ENCODE data around the gene SULT4A1. TPM values are rescaled to one million over a fixed set of nuclear protein-coding genes. Genes with fewer than 3 reads are reported as not detected.

Gene SULT4A1
- total RNA-seq, 6 donors from 2014 or later, result not detected

GRCh38 chr22:43827003-43827735 lies 35.1 kb downstream of the SULT4A1 start:
- no peak for DNase-seq
- Histone ChIP-seq H3K4me1 (peaks cover 0 to 7% (median 3%) of the 10 kb centered on the region in 4 donors), H3K27ac (peak overlapping the region in 2 of 4 donors; percentile 24 to 42), H3K36me3 (no peaks in the 10 kb centered on the region), H3K27me3 (no peaks in the 10 kb centered on the region), H3K9me3 (no peaks in the 10 kb centered on the region), H3K4me3 (no peak overlapping the region)
- TF ChIP-seq EP300 (IDR thresholded peaks at IDR 0.05) (no peak), CTCF (IDR thresholded peaks at IDR 0.05) (no peak), POLR2AphosphoS5 (IDR thresholded peaks at IDR 0.05) (no peak), POLR2A (IDR thresholded peaks at IDR 0.05) (no peak)
- 64 to 67% methylated on average over 13 of the region's 13 CpGs for WGBS, 2 donors
- ATAC-seq (ENCODE audit: low FRiP score in 2 of 2), result no peak

GRCh38 chr22:43826142-43827002 lies 35.9 kb downstream of the SULT4A1 start:
- DNase-seq, result no peak
- whole genome bisulfite sequencing, 2 donors, result 29 to 40% methylated on average over 13 to 16 of the region's 16 CpGs
- peak in 1 of 6 experiments; percentile 9 for TF ChIP-seq CTCF (IDR thresholded peaks at IDR 0.05)
- TF ChIP-seq POLR2AphosphoS5 (IDR thresholded peaks at IDR 0.05), result peak in 1 of 2 donors; percentile 22
- no peak for TF ChIP-seq EP300 (IDR thresholded peaks at IDR 0.05)
- peaks cover 0 to 7% (median 3%) of the 10 kb centered on the region in 4 donors for H3K4me1 ChIP-seq
- no peaks in the 10 kb centered on the region for H3K27me3 ChIP-seq
- H3K9me3 ChIP-seq, result no peaks in the 10 kb centered on the region
- H3K36me3 ChIP-seq, result no peaks in the 10 kb centered on the region
- peak overlapping the region in 1 of 4 donors; percentile 24 for H3K27ac ChIP-seq
- ATAC-seq (ENCODE audit: low FRiP score in 2 of 2), result peak in 1 of 2 donors; percentile 26
- no peak overlapping the region for H3K4me3 ChIP-seq

GRCh38 chr22:43825651-43826050 lies 36.7 kb downstream of the SULT4A1 start:
- no peaks in the 10 kb centered on the region for H3K27me3 ChIP-seq
- H3K4me3 ChIP-seq, result no peak overlapping the region
- no peak for ATAC-seq (ENCODE audit: low FRiP score in 2 of 2)
- H3K27ac ChIP-seq, result no peak overlapping the region
- H3K9me3 ChIP-seq, result no peaks in the 10 kb centered on the region
- no peaks in the 10 kb centered on the region for H3K36me3 ChIP-seq
- H3K4me1 ChIP-seq, result peaks cover 0 to 7% (median 2%) of the 10 kb centered on the region in 4 donors
- DNase-seq, result no peak
- no peak for TF ChIP-seq CTCF (IDR thresholded peaks at IDR 0.05)
- no peak for TF ChIP-seq POLR2A (IDR thresholded peaks at IDR 0.05)
- TF ChIP-seq POLR2AphosphoS5 (IDR thresholded peaks at IDR 0.05), result no peak
- TF ChIP-seq EP300 (IDR thresholded peaks at IDR 0.05), result no peak
- 79 to 84% methylated on average over 11 of the region's 11 CpGs for WGBS, 2 donors

- TF ChIP-seq CTCF (IDR thresholded peaks at IDR 0.05) (no peak), POLR2AphosphoS5 (IDR thresholded peaks at IDR 0.05) (no peak), EP300 (IDR thresholded peaks at IDR 0.05) (no peak), POLR2A (IDR thresholded peaks at IDR 0.05) (no peak)
- no peaks in the 10 kb centered on the region for H3K9me3 ChIP-seq
- ATAC-seq (ENCODE audit: low FRiP score in 2 of 2) (no peak), DNase-seq (no peak)
- H3K4me3 ChIP-seq, result no peak overlapping the region
- H3K36me3 ChIP-seq, result no peaks in the 10 kb centered on the region
- no peaks in the 10 kb centered on the region for H3K27me3 ChIP-seq
- peaks cover 0 to 7% (median 2%) of the 10 kb centered on the region in 4 donors for H3K4me1 ChIP-seq
- H3K27ac ChIP-seq, result no peak overlapping the region
- WGBS, 2 donors, result 81 to 85% methylated on average over 26 of the region's 26 CpGs
Measured at GRCh38 chr22:43824724-43825420, 37.4 kb downstream of the SULT4A1 start.
